Measurements from ENCODE around the gene FSTL4. TPM values are rescaled to one million over a fixed set of nuclear protein-coding genes. Genes with fewer than 3 reads are reported as not detected.

Gene FSTL4
- total and polyA plus RNA-seq, 12 donors: 0.01 to 0.42 (median 0.38) TPM; not detected in 6

- WGBS, 2 donors: 64 to 65% methylated on average over 13 of the region's 13 CpGs
- H3K4me1 ChIP-seq: peaks cover 0 to 5% (median 0%) of the 10 kb centered on the region in 9 donors
- H3K27ac ChIP-seq: no peak overlapping the region
- peak in 1 of 2 donors; percentile 39 for DNase-seq
- H3K9me3 ChIP-seq: no peaks in the 10 kb centered on the region
- ATAC-seq: peak in 4 of 8 donors; percentile 41 to 78 (median 48)
- no peaks in the 10 kb centered on the region for H3K36me3 ChIP-seq
- intact Hi-C loops (cut with DNase I): no loop called here
- H3K4me3 ChIP-seq: no peak overlapping the region
- no peak for TF ChIP-seq CTCF (IDR thresholded peaks at IDR 0.05)
- H3K27me3 ChIP-seq: peaks cover 0 to 7% (median 0%) of the 10 kb centered on the region in 7 donors
Observed at GRCh38 chr5:133323494-133324457, 288.6 kb downstream of the FSTL4 start.

DNA sequence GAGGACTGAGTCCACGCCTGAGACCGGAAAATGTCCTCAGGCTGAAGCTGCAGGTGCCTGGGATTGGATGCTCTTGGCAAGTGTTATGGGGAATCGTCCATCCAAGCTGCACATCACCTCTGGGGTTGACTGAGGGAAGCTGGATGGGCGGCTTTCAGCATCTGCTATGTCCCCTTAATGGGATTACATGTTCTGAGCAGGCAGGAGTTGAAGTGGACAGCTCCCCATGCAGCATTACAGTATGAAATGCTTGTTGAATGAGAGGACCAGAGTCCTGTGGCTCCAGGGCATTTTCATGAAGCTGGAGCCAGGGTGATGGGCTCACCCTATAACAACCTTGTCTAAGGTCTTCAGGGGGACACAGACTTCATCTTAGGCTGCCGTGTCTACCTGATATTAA, 289.6 kb downstream of the FSTL4 start:
- Histone ChIP-seq H3K4me1 (peaks cover 0 to 5% (median 0%) of the 10 kb centered on the region in 9 donors), H3K27me3 (peaks cover 0 to 7% (median 0%) of the 10 kb centered on the region in 7 donors), H3K9me3 (no peaks in the 10 kb centered on the region), H3K27ac (no peak overlapping the region), H3K36me3 (no peaks in the 10 kb centered on the region), H3K4me3 (no peak overlapping the region)
- WGBS, 2 donors: 82 to 83% methylated on average over 5 of the region's 5 CpGs
- ATAC-seq (no peak), DNase-seq (no peak)
- TF ChIP-seq CTCF (IDR thresholded peaks at IDR 0.05): no peak
- intact Hi-C loops (cut with DNase I): no loop called here

GRCh38 chr5:133321833-133322420, 290.4 kb downstream of the FSTL4 start:
- H3K27me3 ChIP-seq: peaks cover 0 to 7% (median 0%) of the 10 kb centered on the region in 7 donors
- H3K4me1 ChIP-seq: peaks cover 0 to 5% (median 0%) of the 10 kb centered on the region in 9 donors
- DNase-seq: no peak
- no peak for ATAC-seq
- intact Hi-C loops (cut with DNase I): no loop called here
- 59 to 62% methylated on average over 6 of the region's 6 CpGs for WGBS, 2 donors
- H3K4me3 ChIP-seq: no peak overlapping the region
- no peak overlapping the region for H3K27ac ChIP-seq
- no peaks in the 10 kb centered on the region for H3K9me3 ChIP-seq
- TF ChIP-seq CTCF (IDR thresholded peaks at IDR 0.05): no peak
- no peaks in the 10 kb centered on the region for H3K36me3 ChIP-seq

DNA sequence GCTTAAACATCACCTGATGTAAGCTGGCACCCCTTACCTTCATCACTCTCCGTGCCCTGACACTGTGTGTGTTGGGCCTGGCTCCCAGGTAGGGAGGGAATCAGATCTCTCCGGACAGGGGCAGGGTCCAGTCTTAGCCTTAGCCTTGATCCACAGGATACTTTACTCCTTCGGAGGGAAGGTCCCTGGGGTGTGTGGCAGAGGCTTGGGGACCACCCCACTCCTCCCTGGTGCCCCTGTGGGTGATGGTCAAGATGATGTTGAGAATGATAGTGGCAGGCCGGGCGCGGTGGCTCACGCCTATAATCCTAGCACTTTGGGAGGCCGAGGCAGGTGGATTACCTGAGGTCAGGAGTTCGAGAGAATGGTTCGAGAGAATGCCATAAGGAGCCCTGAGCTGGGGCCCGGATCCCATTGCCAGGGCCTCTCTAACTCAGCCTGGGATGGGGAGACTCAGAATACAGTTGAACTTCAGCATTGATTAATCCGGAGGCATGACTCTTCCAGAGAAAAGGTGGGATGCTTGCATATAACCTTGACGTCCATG, 291.0 kb downstream of the FSTL4 start:
- Histone ChIP-seq H3K4me3 (no peak overlapping the region), H3K4me1 (peaks cover 0 to 5% (median 0%) of the 10 kb centered on the region in 9 donors), H3K36me3 (no peaks in the 10 kb centered on the region), H3K27ac (no peak overlapping the region), H3K27me3 (peaks cover 0 to 10% (median 0%) of the 10 kb centered on the region in 7 donors), H3K9me3 (no peaks in the 10 kb centered on the region)
- no peak for TF ChIP-seq CTCF (IDR thresholded peaks at IDR 0.05)
- intact Hi-C loops (cut with DNase I): no loop called here
- ATAC-seq (no peak), DNase-seq (no peak)
- 82 to 92% methylated on average over 13 of the region's 13 CpGs for WGBS, 2 donors

Data from heart right ventricle (tissue), 16 donors.